NCI-H345 treated with DMSO at 0.1 percent for 48 hours (cell line): ENCODE results near the gene PCDHGB1.
"Not testable (repeated sequence)": the region's sequence is repeated elsewhere in the genome, so short reads cannot be mapped to it uniquely, and the experiment has no call there.

Experiments used
- DNase-seq: peaks from one replicate; lab custom pipeline; 2025; ENCODE audit not compliant: unreplicated experiment; lab: John Stamatoyannopoulos, UW

PCDHGB1 gene

DNA sequence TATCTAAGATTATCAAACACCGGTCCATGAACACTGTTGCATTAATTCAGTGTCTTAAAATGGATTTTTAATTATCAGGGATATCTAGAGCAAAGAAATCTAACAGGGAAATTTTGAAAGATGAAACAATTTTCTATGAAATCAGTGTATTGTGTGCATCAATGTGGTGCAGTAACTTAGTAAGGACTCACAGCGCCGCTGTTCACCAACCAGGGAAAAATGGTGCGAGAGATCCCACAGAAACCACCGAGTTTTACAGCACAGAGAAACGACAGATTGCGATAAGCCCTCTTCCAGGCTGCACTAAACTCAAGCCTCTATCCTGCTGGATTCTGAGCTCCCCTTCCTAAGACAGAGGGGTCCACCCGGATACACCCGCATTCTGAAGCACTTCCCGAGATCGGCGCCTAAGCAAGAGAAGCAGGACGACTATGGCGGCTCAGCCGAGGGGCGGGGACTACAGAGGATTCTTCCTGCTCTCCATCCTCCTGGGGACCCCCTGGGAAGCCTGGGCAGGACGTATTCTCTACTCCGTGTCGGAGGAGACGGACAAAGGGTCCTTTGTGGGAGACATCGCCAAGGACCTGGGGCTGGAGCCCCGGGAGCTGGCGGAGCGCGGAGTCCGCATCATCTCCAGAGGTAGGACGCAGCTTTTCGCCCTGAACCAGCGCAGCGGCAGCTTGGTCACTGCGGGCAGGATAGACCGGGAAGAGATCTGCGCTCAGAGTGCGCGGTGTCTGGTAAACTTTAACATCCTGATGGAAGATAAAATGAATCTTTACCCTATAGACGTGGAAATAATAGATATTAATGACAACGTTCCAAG, 32.8 kb downstream of the PCDHGB1 start, which contains the start of gene PCDHGA7:
Gene PCDHGA7, plus strand, starts transcription at position 274 of the 826 bp plus-strand sequence. Its CDS starts 158 bp downstream, at position 432.
- DNase-seq: no peak

DNA sequence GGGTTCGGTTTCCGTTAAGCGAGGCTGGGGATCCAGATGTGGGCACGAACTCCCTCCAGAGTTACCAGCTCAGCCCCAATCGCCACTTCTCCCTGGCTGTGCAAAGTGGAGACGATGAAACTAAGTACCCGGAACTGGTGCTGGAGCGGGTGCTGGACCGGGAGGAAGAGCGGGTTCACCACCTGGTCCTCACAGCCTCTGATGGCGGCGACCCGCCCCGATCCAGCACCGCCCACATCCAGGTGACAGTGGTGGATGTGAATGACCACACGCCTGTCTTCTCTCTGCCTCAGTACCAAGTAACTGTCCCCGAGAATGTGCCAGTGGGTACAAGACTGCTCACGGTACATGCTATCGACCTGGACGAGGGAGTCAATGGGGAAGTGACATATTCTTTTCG, 33.4 kb downstream of the PCDHGB1 start:
- no peak for DNase-seq

DNA sequence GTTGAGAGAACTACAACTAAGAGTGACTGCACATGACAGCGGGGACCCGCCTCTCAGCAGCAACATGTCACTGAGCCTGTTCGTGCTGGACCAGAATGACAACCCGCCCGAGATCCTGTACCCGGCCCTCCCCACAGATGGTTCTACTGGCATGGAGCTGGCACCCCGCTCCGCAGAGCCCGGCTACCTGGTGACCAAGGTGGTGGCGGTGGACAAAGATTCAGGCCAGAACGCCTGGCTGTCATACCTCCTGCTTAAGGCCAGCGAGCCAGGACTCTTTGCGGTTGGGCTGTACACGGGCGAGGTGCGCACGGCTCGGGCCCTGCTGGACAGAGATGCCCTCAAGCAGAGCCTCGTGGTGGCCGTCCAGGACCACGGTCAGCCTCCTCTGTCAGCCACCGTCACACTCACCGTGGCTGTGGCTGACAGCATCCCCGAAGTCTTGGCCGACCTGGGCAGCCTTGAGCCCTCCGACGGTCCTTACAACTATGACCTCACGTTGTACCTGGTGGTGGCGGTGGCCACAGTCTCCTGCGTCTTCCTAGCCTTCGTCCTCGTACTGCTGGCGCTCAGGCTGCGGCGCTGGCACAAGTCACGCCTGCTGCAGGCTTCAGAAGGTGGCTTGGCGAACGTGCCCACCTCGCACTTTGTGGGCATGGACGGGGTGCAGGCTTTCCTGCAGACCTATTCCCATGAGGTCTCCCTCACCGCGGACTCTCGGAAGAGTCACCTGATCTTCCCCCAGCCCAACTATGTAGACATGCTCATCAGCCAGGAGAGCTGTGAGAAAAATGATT, 34.8 kb downstream of the PCDHGB1 start:
- DNase-seq: no peak

DNA sequence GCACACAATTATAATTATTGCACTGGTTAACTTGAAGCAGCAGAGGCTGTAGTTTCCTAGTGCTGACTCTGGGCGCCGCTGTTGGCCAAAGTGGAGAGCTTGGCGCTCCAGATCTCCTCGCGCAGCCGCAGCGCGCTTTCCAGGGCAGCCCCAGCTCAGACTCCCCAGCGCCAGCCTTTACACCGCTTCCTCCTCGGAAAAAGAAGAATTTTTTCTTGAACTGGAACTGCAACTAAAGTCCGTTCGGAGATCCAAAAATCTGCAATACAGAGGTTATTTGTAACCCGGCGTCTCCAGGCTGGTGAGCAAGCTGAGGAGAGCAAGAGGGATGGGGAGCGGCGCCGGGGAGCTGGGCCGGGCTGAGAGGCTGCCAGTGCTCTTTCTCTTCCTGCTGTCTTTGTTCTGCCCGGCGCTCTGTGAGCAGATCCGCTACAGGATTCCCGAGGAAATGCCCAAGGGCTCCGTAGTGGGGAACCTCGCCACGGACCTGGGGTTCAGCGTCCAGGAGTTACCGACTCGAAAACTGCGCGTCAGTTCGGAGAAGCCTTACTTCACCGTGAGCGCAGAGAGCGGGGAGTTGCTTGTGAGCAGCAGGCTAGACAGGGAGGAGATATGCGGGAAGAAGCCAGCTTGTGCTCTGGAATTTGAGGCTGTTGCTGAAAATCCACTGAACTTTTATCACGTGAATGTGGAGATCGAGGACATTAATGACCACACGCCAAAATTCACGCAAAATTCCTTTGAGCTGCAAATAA, 37.8 kb downstream of the PCDHGB1 start, which contains the start of gene PCDHGB4:
Gene PCDHGB4, plus strand, starts transcription at position 142 of the 755 bp plus-strand sequence. Its CDS starts 187 bp downstream, at position 329.
- DNase-seq: not testable (repeated sequence)

DNA sequence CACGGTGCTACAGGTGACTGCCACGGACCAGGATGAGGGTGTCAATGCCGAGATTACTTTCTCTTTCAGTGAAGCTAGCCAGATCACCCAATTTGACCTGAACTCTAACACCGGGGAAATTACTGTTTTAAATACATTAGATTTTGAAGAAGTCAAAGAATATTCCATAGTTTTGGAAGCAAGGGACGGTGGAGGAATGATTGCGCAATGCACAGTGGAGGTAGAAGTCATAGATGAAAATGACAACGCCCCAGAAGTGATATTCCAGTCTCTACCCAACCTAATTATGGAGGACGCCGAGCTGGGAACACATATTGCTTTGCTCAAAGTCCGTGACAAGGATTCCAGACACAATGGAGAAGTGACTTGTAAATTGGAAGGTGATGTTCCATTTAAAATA, 38.8 kb downstream of the PCDHGB1 start:
- no peak for DNase-seq

DNA sequence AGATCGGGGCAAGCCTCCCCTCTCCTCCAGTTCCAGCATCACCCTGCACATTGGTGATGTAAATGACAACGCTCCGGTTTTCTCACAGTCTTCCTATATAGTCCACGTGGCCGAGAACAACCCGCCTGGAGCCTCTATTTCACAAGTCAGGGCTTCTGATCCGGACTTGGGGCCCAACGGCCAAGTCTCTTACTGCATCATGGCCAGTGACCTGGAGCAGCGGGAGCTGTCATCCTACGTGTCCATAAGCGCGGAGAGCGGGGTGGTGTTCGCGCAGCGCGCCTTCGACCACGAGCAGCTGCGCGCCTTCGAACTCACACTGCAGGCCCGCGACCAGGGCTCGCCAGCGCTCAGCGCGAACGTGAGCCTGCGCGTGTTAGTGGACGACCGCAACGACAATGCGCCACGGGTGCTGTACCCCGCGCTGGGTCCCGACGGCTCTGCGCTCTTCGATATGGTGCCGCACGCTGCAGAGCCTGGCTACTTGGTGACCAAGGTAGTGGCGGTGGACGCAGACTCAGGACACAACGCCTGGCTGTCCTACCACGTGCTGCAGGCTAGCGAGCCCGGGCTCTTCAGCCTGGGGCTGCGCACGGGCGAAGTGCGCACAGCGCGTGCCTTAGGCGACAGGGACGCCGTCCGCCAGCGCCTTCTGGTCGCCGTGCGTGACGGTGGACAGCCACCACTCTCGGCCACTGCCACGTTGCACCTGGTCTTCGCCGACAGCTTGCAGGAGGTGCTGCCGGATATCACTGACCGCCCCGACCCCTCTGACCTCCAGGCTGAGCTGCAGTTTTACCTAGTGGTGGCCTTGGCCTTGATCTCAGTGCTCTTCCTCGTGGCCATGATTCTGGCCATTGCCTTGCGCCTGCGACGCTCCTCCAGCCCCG, 39.5 kb downstream of the PCDHGB1 start:
- DNase-seq: no peak

DNA sequence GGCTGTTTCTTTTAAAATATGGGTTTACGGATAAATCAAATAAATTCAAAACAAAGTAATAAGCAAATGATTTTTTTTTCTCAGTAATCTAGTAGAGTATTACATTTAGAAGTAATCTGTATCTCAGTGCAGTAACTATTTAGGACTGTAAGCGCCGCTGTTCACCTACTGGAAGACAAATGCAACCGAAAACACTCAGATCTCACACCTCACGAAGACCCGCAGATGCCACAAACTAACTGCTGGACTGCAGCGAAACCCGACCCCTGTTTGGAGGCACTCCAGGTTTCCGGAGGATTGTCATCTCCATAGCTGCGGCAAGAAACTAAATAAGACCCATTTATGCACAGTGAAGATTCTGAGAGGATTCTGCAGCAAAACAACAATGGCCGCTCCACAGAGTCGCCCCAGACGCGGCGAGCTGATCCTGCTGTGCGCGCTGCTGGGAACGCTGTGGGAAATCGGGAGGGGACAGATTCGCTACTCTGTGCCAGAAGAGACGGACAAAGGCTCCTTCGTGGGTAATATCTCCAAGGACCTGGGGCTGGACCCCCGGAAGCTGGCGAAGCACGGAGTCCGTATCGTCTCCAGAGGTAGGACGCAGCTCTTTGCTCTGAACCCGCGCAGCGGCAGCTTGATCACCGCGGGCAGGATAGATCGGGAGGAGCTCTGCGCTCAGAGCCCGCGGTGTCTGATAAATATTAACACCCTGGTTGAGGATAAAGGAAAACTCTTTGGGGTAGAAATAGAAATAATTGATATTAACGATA, 42.7 kb downstream of the PCDHGB1 start, which contains the start of gene PCDHGA8:
Gene PCDHGA8, plus strand, starts transcription at position 205 of the 770 bp plus-strand sequence. Its CDS starts 181 bp downstream, at position 386.
- DNase-seq: no peak

DNA sequence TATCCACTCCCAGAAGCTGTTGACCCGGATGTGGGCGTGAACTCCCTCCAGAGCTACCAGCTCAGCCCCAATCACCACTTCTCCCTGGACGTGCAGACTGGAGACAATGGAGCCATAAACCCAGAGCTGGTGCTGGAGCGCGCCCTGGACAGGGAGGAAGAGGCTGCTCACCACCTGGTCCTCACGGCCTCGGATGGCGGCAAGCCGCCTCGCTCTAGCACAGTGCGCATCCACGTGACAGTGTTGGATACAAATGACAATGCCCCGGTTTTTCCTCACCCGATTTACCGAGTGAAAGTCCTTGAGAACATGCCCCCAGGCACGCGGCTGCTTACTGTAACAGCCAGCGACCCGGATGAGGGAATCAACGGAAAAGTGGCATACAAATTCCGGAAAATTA, 43.4 kb downstream of the PCDHGB1 start:
- DNase-seq: no peak

DNA sequence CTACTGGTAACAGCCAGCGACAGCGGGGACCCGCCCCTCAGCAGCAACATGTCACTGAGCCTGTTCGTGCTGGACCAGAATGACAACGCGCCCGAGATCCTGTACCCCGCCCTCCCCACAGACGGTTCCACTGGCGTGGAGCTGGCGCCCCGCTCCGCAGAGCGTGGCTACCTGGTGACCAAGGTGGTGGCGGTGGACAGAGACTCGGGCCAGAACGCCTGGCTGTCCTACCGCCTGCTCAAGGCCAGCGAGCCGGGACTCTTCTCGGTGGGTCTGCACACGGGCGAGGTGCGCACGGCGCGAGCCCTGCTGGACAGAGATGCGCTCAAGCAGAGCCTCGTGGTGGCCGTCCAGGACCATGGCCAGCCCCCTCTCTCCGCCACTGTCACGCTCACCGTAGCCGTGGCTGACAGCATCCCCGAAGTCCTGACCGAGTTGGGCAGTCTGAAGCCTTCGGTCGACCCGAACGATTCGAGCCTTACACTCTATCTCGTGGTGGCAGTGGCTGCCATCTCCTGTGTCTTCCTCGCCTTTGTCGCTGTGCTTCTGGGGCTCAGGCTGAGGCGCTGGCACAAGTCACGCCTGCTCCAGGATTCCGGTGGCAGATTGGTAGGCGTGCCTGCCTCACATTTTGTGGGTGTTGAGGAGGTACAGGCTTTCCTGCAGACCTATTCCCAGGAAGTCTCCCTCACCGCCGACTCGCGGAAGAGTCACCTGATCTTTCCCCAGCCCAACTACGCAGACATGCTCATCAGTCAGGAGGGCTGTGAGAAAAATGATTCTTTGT, 44.7 kb downstream of the PCDHGB1 start:
- DNase-seq: not testable (repeated sequence)

DNA sequence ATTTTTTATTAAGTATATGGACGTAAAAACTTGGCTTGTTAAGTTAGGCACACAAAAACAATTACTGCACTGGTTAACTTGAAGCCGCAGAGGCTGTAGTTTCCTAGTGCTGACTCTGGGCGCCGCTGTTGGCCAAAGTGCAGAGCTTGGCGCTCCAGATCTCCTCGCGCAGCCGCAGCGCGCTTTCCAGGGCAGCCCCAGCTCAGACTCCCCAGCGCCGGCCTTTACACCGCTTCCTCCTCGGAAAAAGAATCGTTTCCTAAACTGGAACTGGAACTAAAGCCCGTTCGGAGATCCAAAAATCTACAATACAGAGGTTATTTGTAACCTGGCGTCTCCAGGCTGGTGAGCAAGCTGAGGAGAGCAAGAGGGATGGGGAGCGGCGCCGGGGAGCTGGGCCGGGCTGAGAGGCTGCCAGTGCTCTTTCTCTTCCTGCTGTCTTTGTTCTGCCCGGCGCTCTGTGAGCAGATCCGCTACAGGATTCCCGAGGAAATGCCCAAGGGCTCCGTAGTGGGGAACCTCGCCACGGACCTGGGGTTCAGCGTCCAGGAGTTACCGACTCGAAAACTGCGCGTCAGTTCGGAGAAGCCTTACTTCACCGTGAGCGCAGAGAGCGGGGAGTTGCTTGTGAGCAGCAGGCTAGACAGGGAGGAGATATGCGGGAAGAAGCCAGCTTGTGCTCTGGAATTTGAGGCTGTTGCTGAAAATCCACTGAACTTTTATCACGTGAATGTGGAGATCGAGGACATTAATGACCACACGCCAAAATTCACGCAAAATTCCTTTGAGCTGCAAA, 48.1 kb downstream of the PCDHGB1 start, which contains the start of gene PCDHGB5:
Gene PCDHGB5, plus strand, starts transcription at position 192 of the 796 bp plus-strand sequence. Its CDS starts 181 bp downstream, at position 373.
- not testable (repeated sequence) for DNase-seq

DNA sequence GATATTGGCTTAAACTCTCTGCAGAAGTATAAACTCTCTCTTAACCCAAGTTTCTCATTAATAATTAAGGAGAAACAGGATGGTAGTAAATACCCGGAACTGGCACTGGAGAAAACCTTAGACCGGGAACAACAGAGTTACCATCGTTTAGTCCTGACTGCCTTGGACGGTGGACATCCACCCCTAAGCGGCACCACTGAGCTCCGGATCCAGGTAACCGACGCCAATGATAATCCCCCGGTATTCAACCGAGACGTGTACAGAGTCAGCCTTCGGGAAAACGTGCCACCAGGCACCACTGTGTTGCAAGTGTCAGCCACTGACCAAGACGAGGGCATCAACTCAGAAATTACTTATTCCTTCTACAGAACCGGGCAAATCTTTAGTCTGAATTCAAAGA, 48.7 kb downstream of the PCDHGB1 start:
- no peak for DNase-seq

DNA sequence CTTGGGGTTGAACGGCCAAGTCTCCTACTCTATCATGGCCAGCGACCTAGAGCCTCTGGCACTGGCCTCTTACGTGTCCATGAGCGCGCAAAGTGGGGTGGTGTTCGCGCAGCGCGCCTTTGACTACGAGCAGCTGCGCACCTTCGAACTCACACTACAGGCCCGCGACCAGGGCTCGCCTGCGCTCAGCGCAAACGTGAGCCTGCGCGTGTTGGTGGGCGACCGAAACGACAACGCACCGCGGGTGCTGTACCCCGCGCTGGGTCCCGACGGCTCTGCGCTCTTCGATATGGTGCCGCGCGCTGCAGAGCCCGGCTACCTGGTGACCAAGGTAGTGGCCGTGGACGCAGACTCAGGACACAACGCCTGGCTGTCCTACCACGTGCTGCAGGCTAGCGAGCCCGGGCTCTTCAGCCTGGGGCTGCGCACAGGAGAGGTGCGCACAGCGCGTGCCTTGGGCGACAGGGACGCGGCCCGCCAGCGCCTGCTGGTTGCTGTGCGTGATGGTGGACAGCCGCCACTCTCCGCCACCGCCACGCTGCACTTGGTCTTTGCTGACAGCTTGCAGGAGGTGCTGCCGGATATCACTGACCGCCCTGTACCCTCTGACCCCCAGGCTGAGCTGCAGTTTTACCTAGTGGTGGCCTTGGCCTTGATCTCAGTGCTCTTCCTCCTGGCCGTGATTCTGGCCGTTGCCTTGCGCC, 49.8 kb downstream of the PCDHGB1 start:
- no peak for DNase-seq
